NK-92 (cell line): ENCODE data around the gene SDC1.

Experiments
- DNase-seq: peaks from one replicate; lab custom pipeline; 2025; ENCODE audit not compliant: unreplicated experiment; lab: John Stamatoyannopoulos, UW

SDC1 gene

GRCh38 chr2:20186078-20186854, 38.7 kb downstream of the SDC1 start:
- no peak for DNase-seq

GRCh38 chr2:20185176-20186022, 39.5 kb downstream of the SDC1 start:
- no peak for DNase-seq

GRCh38 chr2:20184067-20184938, 40.6 kb downstream of the SDC1 start:
- DNase-seq, result no peak

GRCh38 chr2:20183373-20183772, 41.6 kb downstream of the SDC1 start:
- DNase-seq, result no peak

- no peak for DNase-seq
Measured at GRCh38 chr2:20182241-20182931, 42.5 kb downstream of the SDC1 start.

GRCh38 chr2:20181761-20182160, 43.2 kb downstream of the SDC1 start:
- DNase-seq, result no peak

- DNase-seq, result no peak
Measured at GRCh38 chr2:20180676-20181648, 44.0 kb downstream of the SDC1 start.

GRCh38 chr2:20179755-20180594, 45.0 kb downstream of the SDC1 start:
- no peak for DNase-seq

- no peak for DNase-seq
Measured at GRCh38 chr2:20179466-20179754, 45.5 kb downstream of the SDC1 start.

- DNase-seq, result no peak
Measured at GRCh38 chr2:20178666-20179465, 46.1 kb downstream of the SDC1 start.

- DNase-seq, result no peak
Measured at GRCh38 chr2:20178249-20178607, 46.7 kb downstream of the SDC1 start.

- DNase-seq, result no peak
Measured at GRCh38 chr2:20177556-20178248, 47.2 kb downstream of the SDC1 start.

- no peak for DNase-seq
Measured at GRCh38 chr2:20176760-20177159, 48.2 kb downstream of the SDC1 start.

- no peak for DNase-seq
Measured at GRCh38 chr2:20175931-20176330, 49.0 kb downstream of the SDC1 start.

GRCh38 chr2:20175267-20175666, 49.7 kb downstream of the SDC1 start:
- DNase-seq, result no peak

GRCh38 chr2:20174410-20174809, 50.5 kb downstream of the SDC1 start:
- DNase-seq, result no peak
